Measurements from ENCODE around the gene NCEH1. TPM values are rescaled to one million over a fixed set of nuclear protein-coding genes. Genes with fewer than 3 reads are reported as not detected.

The NCEH1 gene
- polyA plus RNA-seq, 1 of the 3 experiments (the other 2 are of a cell fraction): 7.5 TPM

GRCh38 chr3:172700256-172700655 is 10.6 kb downstream of the NCEH1 start:
- no peak overlapping the region for H3K4me2 ChIP-seq
- no peaks in the 10 kb centered on the region for H3K9me3 ChIP-seq
- H3K27me3 ChIP-seq (ENCODE audit: insufficient read depth): no peaks in the 10 kb centered on the region
- no peak overlapping the region for H3K27ac ChIP-seq (ENCODE audit: low read depth in 2 of 2, low read length in 1 of 2)
- no peak for DNase-seq
- WGBS (ENCODE audit: low lambda C conversion rate): 100% methylated on average over 1 of the region's 1 CpG
- TF ChIP-seq FOSL2 (IDR thresholded peaks at IDR 0.05; ENCODE audit: borderline replicate concordance, low read depth) (no peak), TAF1 (IDR thresholded peaks at IDR 0.05; ENCODE audit: borderline replicate concordance, low read depth, low read length) (no peak), NRF1 (IDR thresholded peaks at IDR 0.05; ENCODE audit: low read depth, low read length) (no peak), ELF1 (IDR thresholded peaks at IDR 0.05) (no peak), SIN3A (IDR thresholded peaks at IDR 0.05; ENCODE audit: borderline replicate concordance, low read depth, low read length) (no peak), POLR2AphosphoS5 (IDR thresholded peaks at IDR 0.05; ENCODE audit: low read depth, low read length) (no peak), YY1 (IDR thresholded peaks at IDR 0.05; ENCODE audit: low read depth) (no peak)
- TF ChIP-seq, protein P1, sequence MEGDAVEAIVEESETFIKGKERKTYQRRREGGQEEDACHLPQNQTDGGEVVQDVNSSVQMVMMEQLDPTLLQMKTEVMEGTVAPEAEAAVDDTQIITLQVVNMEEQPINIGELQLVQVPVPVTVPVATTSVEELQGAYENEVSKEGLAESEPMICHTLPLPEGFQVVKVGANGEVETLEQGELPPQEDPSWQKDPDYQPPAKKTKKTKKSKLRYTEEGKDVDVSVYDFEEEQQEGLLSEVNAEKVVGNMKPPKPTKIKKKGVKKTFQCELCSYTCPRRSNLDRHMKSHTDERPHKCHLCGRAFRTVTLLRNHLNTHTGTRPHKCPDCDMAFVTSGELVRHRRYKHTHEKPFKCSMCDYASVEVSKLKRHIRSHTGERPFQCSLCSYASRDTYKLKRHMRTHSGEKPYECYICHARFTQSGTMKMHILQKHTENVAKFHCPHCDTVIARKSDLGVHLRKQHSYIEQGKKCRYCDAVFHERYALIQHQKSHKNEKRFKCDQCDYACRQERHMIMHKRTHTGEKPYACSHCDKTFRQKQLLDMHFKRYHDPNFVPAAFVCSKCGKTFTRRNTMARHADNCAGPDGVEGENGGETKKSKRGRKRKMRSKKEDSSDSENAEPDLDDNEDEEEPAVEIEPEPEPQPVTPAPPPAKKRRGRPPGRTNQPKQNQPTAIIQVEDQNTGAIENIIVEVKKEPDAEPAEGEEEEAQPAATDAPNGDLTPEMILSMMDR (IDR thresholded peaks at IDR 0.05): no peak
- TF ChIP-seq, protein P2, sequence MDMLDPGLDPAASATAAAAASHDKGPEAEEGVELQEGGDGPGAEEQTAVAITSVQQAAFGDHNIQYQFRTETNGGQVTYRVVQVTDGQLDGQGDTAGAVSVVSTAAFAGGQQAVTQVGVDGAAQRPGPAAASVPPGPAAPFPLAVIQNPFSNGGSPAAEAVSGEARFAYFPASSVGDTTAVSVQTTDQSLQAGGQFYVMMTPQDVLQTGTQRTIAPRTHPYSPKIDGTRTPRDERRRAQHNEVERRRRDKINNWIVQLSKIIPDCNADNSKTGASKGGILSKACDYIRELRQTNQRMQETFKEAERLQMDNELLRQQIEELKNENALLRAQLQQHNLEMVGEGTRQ (IDR thresholded peaks at IDR 0.05; ENCODE audit: borderline replicate concordance, low read depth, low read length): no peak
- no peaks in the 10 kb centered on the region for H3K9me2 ChIP-seq
- peaks cover 0 to 4% of the 10 kb centered on the region in 2 experiments for H3K36me3 ChIP-seq (replicated peaks in 1 of 2; ENCODE audit: control insufficient read depth in 1 of 2, insufficient read depth in 2 of 2, low read length in 1 of 2)
- no peaks in the 10 kb centered on the region for H3K4me1 ChIP-seq (ENCODE audit: control insufficient read depth in 1 of 2, insufficient read depth in 2 of 2, low read depth in 1 of 2, low read length in 1 of 2)
- H3F3A ChIP-seq (replicated peaks; ENCODE audit: insufficient read depth): no peaks in the 10 kb centered on the region
- H3K79me2 ChIP-seq (ENCODE audit: insufficient read depth): peaks cover 78% of the 10 kb centered on the region
- POLR2A ChIA-PET: no interaction called here
- CTCF ChIA-PET: interaction anchor here (1.0 to 3.2 kb wide), 3 partner anchors 11 to 223 kb away, joined by 3 to 16 read pairs (median 4); partner anchors contain the start of gene NCEH1
- H4K20me1 ChIP-seq (ENCODE audit: insufficient read depth): no peaks in the 10 kb centered on the region
- no peak overlapping the region for H3K9ac ChIP-seq
- H2AFZ ChIP-seq (ENCODE audit: low read depth): no peak overlapping the region
- no peak overlapping the region for H3K4me3 ChIP-seq (ENCODE audit: low read depth in 2 of 2, low read length in 1 of 2)

- 94% methylated on average over 7 of the region's 7 CpGs for WGBS (ENCODE audit: low lambda C conversion rate)
- CTCF ChIA-PET: interaction anchor here (3.2 kb wide), 1 partner anchor 12 kb away, joined by 16 read pairs; the partner anchor contains the start of gene NCEH1
- TF ChIP-seq ELF1 (IDR thresholded peaks at IDR 0.05): no peak
- no peak for TF ChIP-seq ZBTB33 (IDR thresholded peaks at IDR 0.05; ENCODE audit: borderline replicate concordance, low read depth)
- no peak for TF ChIP-seq GABPA (IDR thresholded peaks at IDR 0.05; ENCODE audit: low read depth)
- TF ChIP-seq, protein P2 (IDR thresholded peaks at IDR 0.05; ENCODE audit: borderline replicate concordance, low read depth, low read length): no peak
- TF ChIP-seq POLR2AphosphoS5 (IDR thresholded peaks at IDR 0.05; ENCODE audit: low read depth, low read length): no peak
- TF ChIP-seq USF1 (IDR thresholded peaks at IDR 0.05; ENCODE audit: borderline replicate concordance, low read depth): no peak
- no peak for TF ChIP-seq JUND (IDR thresholded peaks at IDR 0.05)
- TF ChIP-seq, protein P3, sequence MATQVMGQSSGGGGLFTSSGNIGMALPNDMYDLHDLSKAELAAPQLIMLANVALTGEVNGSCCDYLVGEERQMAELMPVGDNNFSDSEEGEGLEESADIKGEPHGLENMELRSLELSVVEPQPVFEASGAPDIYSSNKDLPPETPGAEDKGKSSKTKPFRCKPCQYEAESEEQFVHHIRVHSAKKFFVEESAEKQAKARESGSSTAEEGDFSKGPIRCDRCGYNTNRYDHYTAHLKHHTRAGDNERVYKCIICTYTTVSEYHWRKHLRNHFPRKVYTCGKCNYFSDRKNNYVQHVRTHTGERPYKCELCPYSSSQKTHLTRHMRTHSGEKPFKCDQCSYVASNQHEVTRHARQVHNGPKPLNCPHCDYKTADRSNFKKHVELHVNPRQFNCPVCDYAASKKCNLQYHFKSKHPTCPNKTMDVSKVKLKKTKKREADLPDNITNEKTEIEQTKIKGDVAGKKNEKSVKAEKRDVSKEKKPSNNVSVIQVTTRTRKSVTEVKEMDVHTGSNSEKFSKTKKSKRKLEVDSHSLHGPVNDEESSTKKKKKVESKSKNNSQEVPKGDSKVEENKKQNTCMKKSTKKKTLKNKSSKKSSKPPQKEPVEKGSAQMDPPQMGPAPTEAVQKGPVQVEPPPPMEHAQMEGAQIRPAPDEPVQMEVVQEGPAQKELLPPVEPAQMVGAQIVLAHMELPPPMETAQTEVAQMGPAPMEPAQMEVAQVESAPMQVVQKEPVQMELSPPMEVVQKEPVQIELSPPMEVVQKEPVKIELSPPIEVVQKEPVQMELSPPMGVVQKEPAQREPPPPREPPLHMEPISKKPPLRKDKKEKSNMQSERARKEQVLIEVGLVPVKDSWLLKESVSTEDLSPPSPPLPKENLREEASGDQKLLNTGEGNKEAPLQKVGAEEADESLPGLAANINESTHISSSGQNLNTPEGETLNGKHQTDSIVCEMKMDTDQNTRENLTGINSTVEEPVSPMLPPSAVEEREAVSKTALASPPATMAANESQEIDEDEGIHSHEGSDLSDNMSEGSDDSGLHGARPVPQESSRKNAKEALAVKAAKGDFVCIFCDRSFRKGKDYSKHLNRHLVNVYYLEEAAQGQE (IDR thresholded peaks at IDR 0.05; ENCODE audit: low read depth, low read length): no peak
Observed at GRCh38 chr3:172699031-172699430, 11.8 kb downstream of the NCEH1 start.

More at GRCh38 chr3:172699031-172699430, 11.8 kb downstream of the NCEH1 start:
- no peak for DNase-seq
- Histone ChIP-seq H3K36me3 (replicated peaks in 1 of 2; ENCODE audit: control insufficient read depth in 1 of 2, insufficient read depth in 2 of 2, low read length in 1 of 2) (peaks cover 0 to 4% of the 10 kb centered on the region in 2 experiments), H3K9ac (no peak overlapping the region), H3K4me3 (ENCODE audit: low read depth in 2 of 2, low read length in 1 of 2) (no peak overlapping the region), H3F3A (replicated peaks; ENCODE audit: insufficient read depth) (no peaks in the 10 kb centered on the region), H3K9me3 (no peaks in the 10 kb centered on the region), H3K27me3 (ENCODE audit: insufficient read depth) (no peaks in the 10 kb centered on the region), H3K4me2 (no peak overlapping the region), H2AFZ (ENCODE audit: low read depth) (no peak overlapping the region), H3K27ac (ENCODE audit: low read depth in 2 of 2, low read length in 1 of 2) (no peak overlapping the region), H3K4me1 (ENCODE audit: control insufficient read depth in 1 of 2, insufficient read depth in 2 of 2, low read depth in 1 of 2, low read length in 1 of 2) (no peaks in the 10 kb centered on the region), H4K20me1 (ENCODE audit: insufficient read depth) (no peaks in the 10 kb centered on the region), H3K79me2 (ENCODE audit: insufficient read depth) (peaks cover 77% of the 10 kb centered on the region), H3K9me2 (no peaks in the 10 kb centered on the region)
- POLR2A ChIA-PET: no interaction called here
